Right ventricle myocardium superior (tissue), 1 donor: ENCODE measurements around the gene DEGS1. TPM values are rescaled to one million over a fixed set of nuclear protein-coding genes. Genes with fewer than 3 reads are reported as not detected.

Source experiments
- ATAC-seq: fragments of 200-7000 bp; cut with Tn5 transposase; one replicate; pipeline ENCODE4 v1.9.1; 2020; ENCODE audit warnings: mild to moderate bottlenecking; ENCODE audit not compliant: poor library complexity
- DNase-seq: peaks from one replicate; pipeline ENCODE4 v3.0.0-alpha.2; 2020
- intact Hi-C: fragments of 100-400 bp; cut with DNase I; formaldehyde crosslinking; loops from one replicate; pipeline ENCODE4 v1.11.2; 2022
- long read RNA-seq: library from polyadenylated mRNA; unstranded; transcript quantifications from one replicate; pipeline ENCODE4 v2.0.0, GENCODE V29; 2021
- total RNA-seq: library from RNA; stranded (reverse); fragmentation: NEBNext Ultra II Directional; extraction: Animal tissue kit (Norgen Biotek cat#: 25700); gene quantifications from one replicate; pipeline ENCODE4 v1.2.1, GENCODE V29; 2021
- donor health status: DM: no; HTN: yes; CAD: no; lungs with severe emphysema.

The DEGS1 gene
- 56.9 TPM for total RNA-seq
- long read RNA-seq, transcript DEGS1-201 (3 exons, 2,101 nt): major isoform, 100 of 107 reads
- long read RNA-seq, partial matches to known transcripts: 1 of 107 reads
- long read RNA-seq, other reads (novel, unspliced or antisense): 6 of 107 reads

GRCh38 chr1:224182866-224183590 lies at the start of gene DEGS1:
Gene DEGS1 (plus strand): TSS chr1:224183240. CDS start chr1:224183337, 97 bp downstream.
- peak; percentile 90 for DNase-seq
- intact Hi-C loops: no loop called here
- ATAC-seq: peak; percentile 96

- intact Hi-C loops: no loop called here
- no peak for ATAC-seq
- no peak for DNase-seq
Measured at GRCh38 chr1:224133741-224134299, 49.2 kb upstream of the DEGS1 start.

GRCh38 chr1:224137518-224137917 lies 45.5 kb upstream of the DEGS1 start:
- intact Hi-C loops: no loop called here
- DNase-seq: no peak
- ATAC-seq: no peak

- DNase-seq (no peak), ATAC-seq (no peak)
- intact Hi-C loops: no loop called here
Measured at GRCh38 chr1:224138198-224138597, 44.8 kb upstream of the DEGS1 start.

- ATAC-seq (no peak), DNase-seq (no peak)
- intact Hi-C loops: no loop called here
Measured at GRCh38 chr1:224141693-224142092, 41.3 kb upstream of the DEGS1 start.

- DNase-seq (no peak), ATAC-seq (no peak)
- intact Hi-C loops: no loop called here
Measured at GRCh38 chr1:224149709-224150108, 33.3 kb upstream of the DEGS1 start.

GRCh38 chr1:224151117-224151516 lies 31.9 kb upstream of the DEGS1 start:
- no peak for ATAC-seq
- intact Hi-C loops: no loop called here
- DNase-seq: no peak

- DNase-seq (no peak), ATAC-seq (no peak)
- intact Hi-C loops: no loop called here
Measured at GRCh38 chr1:224157316-224157715, 25.7 kb upstream of the DEGS1 start.

GRCh38 chr1:224159541-224159940 lies 23.5 kb upstream of the DEGS1 start:
- intact Hi-C loops: no loop called here
- ATAC-seq (no peak), DNase-seq (no peak)

GRCh38 chr1:224160171-224160682 lies 22.8 kb upstream of the DEGS1 start:
- DNase-seq: no peak
- ATAC-seq: no peak
- intact Hi-C loops: no loop called here

GRCh38 chr1:224162768-224163167 lies 20.3 kb upstream of the DEGS1 start:
- intact Hi-C loops: no loop called here
- DNase-seq: no peak
- ATAC-seq: no peak

- intact Hi-C loops: no loop called here
- ATAC-seq (no peak), DNase-seq (no peak)
Measured at GRCh38 chr1:224163311-224163710, 19.7 kb upstream of the DEGS1 start.

- intact Hi-C loops: no loop called here
- ATAC-seq (peak; percentile 85), DNase-seq (no peak)
Measured at GRCh38 chr1:224168859-224169380, 14.1 kb upstream of the DEGS1 start.

- DNase-seq (no peak), ATAC-seq (no peak)
- intact Hi-C loops: loop anchor here (10.0 kb wide), 1 partner anchor 155 kb away; no protein-coding TSS in a partner anchor
Measured at GRCh38 chr1:224169718-224170270, 13.2 kb upstream of the DEGS1 start.

- ATAC-seq (no peak), DNase-seq (no peak)
- intact Hi-C loops: loop anchor here (10.0 kb wide), 1 partner anchor 154 kb away; no protein-coding TSS in a partner anchor
Measured at GRCh38 chr1:224170343-224170742, 12.7 kb upstream of the DEGS1 start.

GRCh38 chr1:224170748-224171478 lies 12.1 kb upstream of the DEGS1 start:
- intact Hi-C loops: loop anchor here (10.0 kb wide), 1 partner anchor 154 kb away; no protein-coding TSS in a partner anchor
- DNase-seq (no peak), ATAC-seq (peak; percentile 44)

- no peak for ATAC-seq
- no peak for DNase-seq
- intact Hi-C loops: loop anchor here (10.0 kb wide), 1 partner anchor 153 kb away; no protein-coding TSS in a partner anchor
Measured at GRCh38 chr1:224172229-224172628, 10.8 kb upstream of the DEGS1 start.

- ATAC-seq (no peak), DNase-seq (no peak)
- intact Hi-C loops: loop anchor here (10.0 kb wide), 1 partner anchor 151 kb away; no protein-coding TSS in a partner anchor
Measured at GRCh38 chr1:224173523-224173922, 9.5 kb upstream of the DEGS1 start.

- intact Hi-C loops: loop anchor here (10.0 kb wide), 1 partner anchor 149 kb away; no protein-coding TSS in a partner anchor
- DNase-seq: peak; percentile 55
- ATAC-seq: peak; percentile 79
Measured at GRCh38 chr1:224175617-224176016, 7.4 kb upstream of the DEGS1 start.
